Brain microvascular endothelial cell (primary cell): ENCODE results near the gene ACYP1.
A peak's percentile ranks its signal among the peaks of the same experiment; 100 is the strongest.

Experiments
- DNase-seq: peaks from one replicate; pipeline ENCODE4 v3.0.0-alpha.2; 2020
- H3K27ac ChIP-seq: fragments of 250-450 bp; sonication (Bioruptor Pico); 2 replicates; pipeline ENCODE4 v1.5.1; 2020; ENCODE audit warnings: mild to moderate bottlenecking, moderate library complexity
- H3K27me3 ChIP-seq: fragments of 250-450 bp; sonication (Bioruptor Pico); replicated peaks from 2 replicates; pipeline ENCODE4 v1.5.1; 2020; ENCODE audit warnings: mild to moderate bottlenecking
- H3K36me3 ChIP-seq: fragments of 250-450 bp; sonication (Bioruptor Pico); replicated peaks from 2 replicates; pipeline ENCODE4 v1.5.1; 2020; ENCODE audit warnings: mild to moderate bottlenecking
- H3K4me3 ChIP-seq: 2 replicates; pipeline ENCODE4 v1.5.1; 2011; ENCODE audit warnings: low read depth, mild to moderate bottlenecking, control low read depth, low read length, moderate library complexity
- CTCF ChIP-seq: IDR thresholded peaks from 2 replicates; pipeline ENCODE4 v1.5.1; 2011; ENCODE audit warnings: low read depth, mild to moderate bottlenecking, moderate library complexity, low read length, control low read depth, inconsistent platforms; ENCODE audit errors: missing control alignments
- in situ Hi-C: cut with HindIII; loops from 2 replicates; pipeline ENCODE4 v1.10.0; 2017; ENCODE audit warnings: low sequenced_read_pairs, low pct_ligation_motif_present

ACYP1 gene

GRCh38 chr14:75022655-75023054 lies 41.2 kb downstream of the ACYP1 start:
- H3K27ac ChIP-seq = no peak overlapping the region
- peaks cover 8% of the 10 kb centered on the region for H3K36me3 ChIP-seq
- no peak for DNase-seq
- no peaks in the 10 kb centered on the region for H3K27me3 ChIP-seq
- TF ChIP-seq CTCF = peak; percentile 70
- H3K4me3 ChIP-seq = no peak overlapping the region
- in situ Hi-C loops = no loop called here

- Histone ChIP-seq H3K4me3 (no peak overlapping the region), H3K36me3 (peaks cover 18% of the 10 kb centered on the region), H3K27ac (no peak overlapping the region), H3K27me3 (no peaks in the 10 kb centered on the region)
- no peak for TF ChIP-seq CTCF
- in situ Hi-C loops = no loop called here
- no peak for DNase-seq
Measured at GRCh38 chr14:75018694-75019093, 45.1 kb downstream of the ACYP1 start.

- H3K27me3 ChIP-seq = no peaks in the 10 kb centered on the region
- no peak for TF ChIP-seq CTCF
- H3K36me3 ChIP-seq = peaks cover 15% of the 10 kb centered on the region
- H3K4me3 ChIP-seq = no peak overlapping the region
- H3K27ac ChIP-seq = no peak overlapping the region
- no peak for DNase-seq
- in situ Hi-C loops = no loop called here
Measured at GRCh38 chr14:75016815-75017214, 47.0 kb downstream of the ACYP1 start.

- no peak overlapping the region for H3K4me3 ChIP-seq
- DNase-seq = no peak
- H3K27me3 ChIP-seq = no peaks in the 10 kb centered on the region
- in situ Hi-C loops = no loop called here
- H3K36me3 ChIP-seq = peaks cover 15% of the 10 kb centered on the region
- H3K27ac ChIP-seq = no peak overlapping the region
- TF ChIP-seq CTCF = no peak
Measured at GRCh38 chr14:75015496-75015895, 48.3 kb downstream of the ACYP1 start.

GRCh38 chr14:75013290-75013689 lies 50.5 kb downstream of the ACYP1 start:
- H3K36me3 ChIP-seq = peaks cover 30% of the 10 kb centered on the region
- DNase-seq = no peak
- no peaks in the 10 kb centered on the region for H3K27me3 ChIP-seq
- no peak overlapping the region for H3K4me3 ChIP-seq
- in situ Hi-C loops = no loop called here
- TF ChIP-seq CTCF = no peak
- H3K27ac ChIP-seq = no peak overlapping the region

GRCh38 chr14:75011356-75011994 lies 52.3 kb downstream of the ACYP1 start:
- in situ Hi-C loops = no loop called here
- TF ChIP-seq CTCF = no peak
- Histone ChIP-seq H3K27me3 (no peaks in the 10 kb centered on the region), H3K4me3 (no peak overlapping the region), H3K36me3 (peaks cover 38% of the 10 kb centered on the region), H3K27ac (peak overlapping the region; percentile 49)
- DNase-seq = peak; percentile 66
